ENCODE data around the gene SHC1.

- peak; percentile 94 to 100 (median 100) for TF ChIP-seq CTCF (IDR thresholded peaks at IDR 0.05)
- TF ChIP-seq POLR2AphosphoS5 (IDR thresholded peaks at IDR 0.05) = peak; percentile 93
- peak; percentile 62 for TF ChIP-seq POLR2A (IDR thresholded peaks at IDR 0.05)
These were observed 46.7 kb upstream of the SHC1 start for GRCh38 chr1:155017041-155017945.

Data from prostate gland (tissue), 2 donors.